OCI-LY1 (cell line): Measurements from ENCODE around the gene POTEH.
"Not testable (repeated sequence)": the region's sequence is repeated elsewhere in the genome, so short reads cannot be mapped to it uniquely, and the experiment has no call there.

Source experiments
- H2AFZ ChIP-seq: fragments of 200-600 bp; sonication (generic), shearing (Covaris generic); 2 replicates; pipeline ENCODE4 v1.6.0; 2014; ENCODE audit warnings: antibody characterized with exemption, mild to moderate bottlenecking, low read length
- H3F3A ChIP-seq: fragments of 200-600 bp; sonication (generic), shearing (Covaris generic); 2 replicates; pipeline ENCODE4 v1.6.0; 2014; ENCODE audit warnings: mild to moderate bottlenecking, antibody characterized with exemption, low read length, moderate library complexity; ENCODE audit not compliant: insufficient read depth
- H3K27ac ChIP-seq: fragments of 200-600 bp; sonication (generic); 2 replicates; pipeline ENCODE4 v1.5.1; 2014; ENCODE audit warnings: low read length, mixed run types, mild to moderate bottlenecking, low read depth; ENCODE audit not compliant: poor library complexity, severe bottlenecking
- H3K27me3 ChIP-seq: fragments of 200-600 bp; sonication (generic); 2 replicates; pipeline ENCODE4 v1.6.0; 2014; ENCODE audit warnings: antibody characterized with exemption, mild to moderate bottlenecking, low read length, moderate library complexity; ENCODE audit not compliant: insufficient read depth
- H3K36me3 ChIP-seq: fragments of 200-600 bp; sonication (generic); 2 replicates; pipeline ENCODE4 v1.6.1; 2014; ENCODE audit warnings: mild to moderate bottlenecking, antibody characterized with exemption, low read length, moderate library complexity, mixed read lengths; ENCODE audit not compliant: insufficient read depth
- H3K4me1 ChIP-seq: fragments of 200-600 bp; sonication (generic); 2 replicates; pipeline ENCODE4 v1.5.1; 2014; ENCODE audit warnings: mild to moderate bottlenecking, low read length, moderate library complexity; ENCODE audit not compliant: insufficient read depth, severe bottlenecking
- H3K4me2 ChIP-seq: fragments of 200-600 bp; sonication (generic), shearing (Covaris generic); 2 replicates; pipeline ENCODE4 v1.6.1; 2014; ENCODE audit warnings: low read length
- H3K4me3 ChIP-seq: fragments of 200-600 bp; sonication (generic); 2 replicates; pipeline ENCODE4 v1.5.1; 2014; ENCODE audit warnings: low read length, low read depth, mild to moderate bottlenecking, mixed read lengths; ENCODE audit not compliant: poor library complexity, severe bottlenecking
- H3K79me2 ChIP-seq: fragments of 200-600 bp; shearing (Covaris generic); 2 replicates; pipeline ENCODE4 v1.6.1; 2016; ENCODE audit warnings: mixed run types, low read length, mixed read lengths; ENCODE audit not compliant: insufficient read depth
- H3K9ac ChIP-seq: fragments of 200-600 bp; sonication (generic), shearing (Covaris generic); 2 replicates; pipeline ENCODE4 v1.6.1; 2014; ENCODE audit warnings: mild to moderate bottlenecking, low read length, mixed read lengths
- H3K9me2 ChIP-seq: fragments of 200-600 bp; sonication (generic), shearing (Covaris generic); 2 replicates; pipeline ENCODE4 v1.6.1; 2014; ENCODE audit warnings: low read depth, mild to moderate bottlenecking, low read length, mixed read lengths
- H3K9me3 ChIP-seq: fragments of 200-600 bp; shearing (Covaris generic); 2 replicates; pipeline ENCODE4 v1.6.1; 2014; ENCODE audit warnings: low read length, mixed read lengths
- H4K20me1 ChIP-seq: fragments of 200-600 bp; sonication (generic), shearing (Covaris generic); 2 replicates; pipeline ENCODE4 v1.6.0; 2016; ENCODE audit warnings: mild to moderate bottlenecking, low read length; ENCODE audit not compliant: insufficient read depth

The POTEH gene

GRCh38 chr22:15669430-15669829 lies 20.4 kb upstream of the POTEH start:
- H3K4me2 ChIP-seq = not testable (repeated sequence)

GRCh38 chr22:15679702-15680101 lies 10.1 kb upstream of the POTEH start:
- H2AFZ ChIP-seq, H3K9me3 ChIP-seq, H3K4me2 ChIP-seq, H3K4me1 ChIP-seq, H3K27me3 ChIP-seq, H3K79me2 ChIP-seq, H3F3A ChIP-seq, H3K27ac ChIP-seq, H3K9me2 ChIP-seq, H3K36me3 ChIP-seq, H3K9ac ChIP-seq, H3K4me3 ChIP-seq, H4K20me1 ChIP-seq: not testable (repeated sequence)

More at GRCh38 chr22:15669430-15669829, 20.4 kb upstream of the POTEH start:
- not testable (repeated sequence) for H3K9me3 ChIP-seq, H3K9me2 ChIP-seq, H3F3A ChIP-seq, H3K9ac ChIP-seq, H3K27me3 ChIP-seq, H3K4me1 ChIP-seq, H3K4me3 ChIP-seq, H4K20me1 ChIP-seq, H3K27ac ChIP-seq, H2AFZ ChIP-seq, H3K36me3 ChIP-seq, H3K79me2 ChIP-seq

- not testable (repeated sequence) for H3K27ac ChIP-seq, H3K79me2 ChIP-seq, H3K9me2 ChIP-seq, H3K4me3 ChIP-seq, H2AFZ ChIP-seq, H3K36me3 ChIP-seq, H3F3A ChIP-seq, H3K4me1 ChIP-seq, H3K9me3 ChIP-seq, H3K4me2 ChIP-seq, H4K20me1 ChIP-seq, H3K9ac ChIP-seq, H3K27me3 ChIP-seq
Measured at GRCh38 chr22:15684115-15684514, 5.7 kb upstream of the POTEH start.

- not testable (repeated sequence) for H3K9ac ChIP-seq, H3F3A ChIP-seq, H3K4me3 ChIP-seq, H3K4me2 ChIP-seq, H3K9me3 ChIP-seq, H3K36me3 ChIP-seq, H3K79me2 ChIP-seq, H3K27ac ChIP-seq, H3K9me2 ChIP-seq, H3K4me1 ChIP-seq, H2AFZ ChIP-seq, H3K27me3 ChIP-seq, H4K20me1 ChIP-seq
Measured at GRCh38 chr22:15684695-15685094, 5.1 kb upstream of the POTEH start.

- H3K4me1 ChIP-seq = not testable (repeated sequence)
Measured at GRCh38 chr22:15685641-15686040, 4.2 kb upstream of the POTEH start.

GRCh38 chr22:15687086-15687485 lies 2.7 kb upstream of the POTEH start:
- not testable (repeated sequence) for H3K9me3 ChIP-seq, H3K27ac ChIP-seq, H3K36me3 ChIP-seq, H3K4me1 ChIP-seq, H3K79me2 ChIP-seq, H3K4me3 ChIP-seq, H4K20me1 ChIP-seq, H2AFZ ChIP-seq, H3K9ac ChIP-seq, H3K4me2 ChIP-seq, H3K27me3 ChIP-seq, H3K9me2 ChIP-seq, H3F3A ChIP-seq

More at GRCh38 chr22:15685641-15686040, 4.2 kb upstream of the POTEH start:
- not testable (repeated sequence) for H3K9me3 ChIP-seq, H3K27ac ChIP-seq, H3K36me3 ChIP-seq, H3K79me2 ChIP-seq, H3K9ac ChIP-seq, H2AFZ ChIP-seq, H4K20me1 ChIP-seq, H3K4me2 ChIP-seq, H3K4me3 ChIP-seq, H3K27me3 ChIP-seq, H3F3A ChIP-seq, H3K9me2 ChIP-seq

- H3F3A ChIP-seq, H3K36me3 ChIP-seq, H3K27ac ChIP-seq, H3K4me1 ChIP-seq, H3K9me2 ChIP-seq, H3K4me2 ChIP-seq, H3K27me3 ChIP-seq, H2AFZ ChIP-seq, H3K79me2 ChIP-seq, H3K4me3 ChIP-seq, H4K20me1 ChIP-seq, H3K9me3 ChIP-seq, H3K9ac ChIP-seq: not testable (repeated sequence)
Measured at GRCh38 chr22:15687676-15688075, 2.1 kb upstream of the POTEH start.

- not testable (repeated sequence) for H3K27me3 ChIP-seq, H3K9me2 ChIP-seq, H3K79me2 ChIP-seq, H3K4me3 ChIP-seq, H4K20me1 ChIP-seq, H3K4me1 ChIP-seq, H3K27ac ChIP-seq, H3K9ac ChIP-seq, H3K36me3 ChIP-seq, H3K4me2 ChIP-seq, H3F3A ChIP-seq, H3K9me3 ChIP-seq, H2AFZ ChIP-seq
Measured at GRCh38 chr22:15688090-15688489, 1.7 kb upstream of the POTEH start.
